Left ventricle myocardium inferior (tissue), 1 donor: ENCODE data around the gene CNTN4. TPM values are rescaled to one million over a fixed set of nuclear protein-coding genes. Genes with fewer than 3 reads are reported as not detected.

Source experiments
- DNase-seq: peaks from one replicate; pipeline ENCODE4 v3.0.0-alpha.2; 2020
- H3K27ac ChIP-seq: fragments of 200-600 bp; replicated peaks from 2 replicates; pipeline ENCODE4 v1.8.0; 2021
- H3K27me3 ChIP-seq: fragments of 200-600 bp; 2 replicates; pipeline ENCODE4 v1.8.0; 2021; ENCODE audit warnings: low read depth
- H3K36me3 ChIP-seq: fragments of 200-600 bp; 2 replicates; pipeline ENCODE4 v1.8.0; 2021
- H3K4me1 ChIP-seq: fragments of 200-600 bp; 2 replicates; pipeline ENCODE4 v1.8.0; 2021
- H3K4me3 ChIP-seq: fragments of 200-600 bp; 2 replicates; pipeline ENCODE4 v1.8.0; 2021; ENCODE audit warnings: mild to moderate bottlenecking, moderate library complexity
- H3K9me3 ChIP-seq: fragments of 200-600 bp; replicated peaks from 2 replicates; pipeline ENCODE4 v1.8.0; 2021
- intact Hi-C: fragments of 100-400 bp; cut with micrococcal nuclease; formaldehyde crosslinking; loops from one replicate; pipeline ENCODE4 v1.11.0; 2022
- total RNA-seq: library from RNA; stranded (reverse); fragmentation: NEBNext Ultra II Directional; extraction: Animal tissue kit (Norgen Biotek cat#: 25700); gene quantifications from one replicate; pipeline ENCODE4 v1.2.1, GENCODE V29; 2021
- TF ChIP-seq, protein P1 (sequence below): fragments of 200-600 bp; IDR thresholded peaks from 2 replicates; pipeline ENCODE4 v1.8.0; 2021; ENCODE audit warnings: antibody characterized with exemption, mild to moderate bottlenecking, borderline replicate concordance
- donor health status: DM: no; HTN: yes; CAD: no; lungs with severe emphysema.

The CNTN4 gene
- total RNA-seq, 1 donor from 2014 or later = 1.2 TPM

DNA sequence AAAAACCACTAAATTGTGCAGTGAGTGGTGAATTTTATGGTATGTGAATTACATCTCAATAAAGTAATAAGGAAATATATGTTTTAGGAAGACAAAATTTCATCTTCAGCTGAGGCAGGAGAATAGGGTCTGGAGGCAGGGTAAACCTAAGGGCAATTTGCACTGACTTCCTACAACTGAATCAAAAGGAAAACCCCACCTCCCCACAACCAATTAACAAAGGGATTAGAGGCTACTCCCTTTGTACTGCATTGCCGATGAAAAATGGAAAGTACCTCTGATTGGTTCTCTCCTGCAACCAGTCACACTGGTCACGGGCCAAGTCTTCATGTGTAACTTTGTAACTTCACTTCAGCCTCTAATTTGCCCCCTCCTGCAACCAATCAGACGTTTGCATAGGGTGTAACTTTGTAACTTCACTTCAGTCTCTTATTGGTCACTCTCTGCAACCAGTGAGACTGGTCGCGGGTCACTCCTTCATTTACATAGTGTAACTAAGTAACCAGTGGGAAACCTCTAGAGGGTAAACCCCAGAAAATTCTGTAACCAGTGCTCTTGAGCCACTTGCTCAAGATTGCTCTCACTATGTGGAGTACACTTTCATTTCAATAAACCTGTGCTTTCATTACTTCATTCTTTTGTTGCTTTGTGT is 244.5 kb downstream of the CNTN4 start:
- no peak for DNase-seq
- Histone ChIP-seq H3K27me3 (no peaks in the 10 kb centered on the region), H3K36me3 (no peaks in the 10 kb centered on the region), H3K27ac (no peak overlapping the region), H3K9me3 (no peaks in the 10 kb centered on the region), H3K4me1 (no peaks in the 10 kb centered on the region), H3K4me3 (no peak overlapping the region)
- TF ChIP-seq, protein P1, sequence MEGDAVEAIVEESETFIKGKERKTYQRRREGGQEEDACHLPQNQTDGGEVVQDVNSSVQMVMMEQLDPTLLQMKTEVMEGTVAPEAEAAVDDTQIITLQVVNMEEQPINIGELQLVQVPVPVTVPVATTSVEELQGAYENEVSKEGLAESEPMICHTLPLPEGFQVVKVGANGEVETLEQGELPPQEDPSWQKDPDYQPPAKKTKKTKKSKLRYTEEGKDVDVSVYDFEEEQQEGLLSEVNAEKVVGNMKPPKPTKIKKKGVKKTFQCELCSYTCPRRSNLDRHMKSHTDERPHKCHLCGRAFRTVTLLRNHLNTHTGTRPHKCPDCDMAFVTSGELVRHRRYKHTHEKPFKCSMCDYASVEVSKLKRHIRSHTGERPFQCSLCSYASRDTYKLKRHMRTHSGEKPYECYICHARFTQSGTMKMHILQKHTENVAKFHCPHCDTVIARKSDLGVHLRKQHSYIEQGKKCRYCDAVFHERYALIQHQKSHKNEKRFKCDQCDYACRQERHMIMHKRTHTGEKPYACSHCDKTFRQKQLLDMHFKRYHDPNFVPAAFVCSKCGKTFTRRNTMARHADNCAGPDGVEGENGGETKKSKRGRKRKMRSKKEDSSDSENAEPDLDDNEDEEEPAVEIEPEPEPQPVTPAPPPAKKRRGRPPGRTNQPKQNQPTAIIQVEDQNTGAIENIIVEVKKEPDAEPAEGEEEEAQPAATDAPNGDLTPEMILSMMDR = no peak
- intact Hi-C loops = no loop called here

DNA sequence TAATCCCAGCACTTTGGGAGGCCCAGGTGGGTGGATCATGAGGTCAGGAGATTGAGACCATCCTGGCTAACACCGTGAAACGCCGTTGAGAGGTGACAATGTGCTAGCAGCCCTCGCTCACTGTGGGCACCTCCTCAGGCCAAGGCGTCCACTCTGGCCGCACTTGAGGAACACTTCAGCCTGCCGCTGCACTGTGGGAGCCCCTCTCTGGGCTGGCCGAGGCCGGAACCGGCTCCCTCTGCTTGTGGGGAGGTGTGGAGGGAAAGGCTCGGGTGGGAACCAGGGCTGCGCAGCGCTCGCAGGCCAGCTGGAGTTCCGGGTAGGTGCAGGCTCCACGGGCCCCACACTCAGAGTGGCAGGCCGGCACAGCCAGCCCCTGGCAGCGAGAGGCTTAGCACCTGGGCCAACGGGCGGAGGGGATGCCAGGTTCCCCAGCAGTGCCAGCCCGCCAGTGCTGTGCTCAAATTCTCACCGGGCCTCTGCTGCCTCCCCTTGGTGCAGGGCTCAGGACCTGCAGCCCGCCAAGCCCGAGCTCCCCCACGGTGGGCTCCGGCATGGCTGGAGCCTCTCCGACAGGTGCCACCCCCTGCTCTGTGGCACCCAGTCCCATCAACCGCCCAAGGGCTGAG is 253.6 kb downstream of the CNTN4 start:
- Histone ChIP-seq H3K27me3 (no peaks in the 10 kb centered on the region), H3K9me3 (peaks cover 11% of the 10 kb centered on the region), H3K27ac (no peak overlapping the region), H3K36me3 (no peaks in the 10 kb centered on the region), H3K4me1 (peaks cover 27% of the 10 kb centered on the region), H3K4me3 (no peak overlapping the region)
- intact Hi-C loops = no loop called here
- TF ChIP-seq, protein P1 = no peak
- DNase-seq = no peak

DNA sequence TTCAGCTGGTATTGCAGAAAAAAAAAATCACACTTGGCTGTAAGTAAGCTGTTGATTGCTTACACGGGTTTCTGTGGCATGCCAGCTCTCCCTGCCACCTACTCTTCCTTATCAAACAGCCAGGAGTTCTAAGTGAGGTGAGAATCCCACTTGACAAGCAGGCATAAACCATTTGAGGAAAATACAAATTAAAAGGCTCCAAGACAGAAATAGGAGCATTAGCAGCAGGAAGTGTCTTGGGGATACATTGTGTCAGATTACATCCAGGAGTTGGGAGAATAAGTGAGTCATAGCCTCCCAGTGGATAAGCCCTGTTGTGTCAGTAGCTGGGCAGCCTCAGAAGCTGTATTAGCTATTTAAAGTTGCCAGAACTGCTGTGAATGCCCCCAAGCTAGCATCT is 256.0 kb downstream of the CNTN4 start:
- TF ChIP-seq, protein P1 = peak; percentile 12
- Histone ChIP-seq H3K4me3 (no peak overlapping the region), H3K9me3 (peaks cover 11% of the 10 kb centered on the region), H3K4me1 (peaks cover 27% of the 10 kb centered on the region), H3K36me3 (no peaks in the 10 kb centered on the region), H3K27ac (no peak overlapping the region), H3K27me3 (no peaks in the 10 kb centered on the region)
- intact Hi-C loops = no loop called here
- DNase-seq = no peak

GRCh38 chr3:2356298-2356950 is 257.8 kb downstream of the CNTN4 start:
- H3K27me3 ChIP-seq = no peaks in the 10 kb centered on the region
- no peak overlapping the region for H3K27ac ChIP-seq
- H3K4me1 ChIP-seq = peaks cover 27% of the 10 kb centered on the region
- TF ChIP-seq, protein P1 = no peak
- DNase-seq = no peak
- H3K4me3 ChIP-seq = no peak overlapping the region
- intact Hi-C loops = no loop called here
- peaks cover 11% of the 10 kb centered on the region for H3K9me3 ChIP-seq
- no peaks in the 10 kb centered on the region for H3K36me3 ChIP-seq

DNA sequence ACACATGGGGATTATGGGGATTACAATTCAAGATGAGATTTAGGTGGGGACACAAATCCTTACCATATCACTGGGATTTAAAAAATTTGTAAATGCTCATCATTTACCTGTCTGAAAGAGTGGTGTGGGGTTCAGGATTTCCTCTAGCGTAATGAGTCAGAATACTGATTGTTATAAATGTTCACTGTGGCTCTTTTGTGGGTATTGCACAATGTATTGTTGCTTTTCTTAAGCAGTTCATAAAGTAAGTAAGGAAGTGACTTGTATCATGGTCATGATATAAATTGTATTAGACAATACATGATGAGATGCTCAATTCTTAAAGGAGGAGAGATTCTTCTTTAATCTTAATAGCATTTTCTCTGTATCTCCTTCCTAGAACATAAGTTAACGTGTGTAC is 262.1 kb downstream of the CNTN4 start:
- no peak overlapping the region for H3K27ac ChIP-seq
- no peaks in the 10 kb centered on the region for H3K27me3 ChIP-seq
- DNase-seq = no peak
- peaks cover 10% of the 10 kb centered on the region for H3K4me1 ChIP-seq
- H3K36me3 ChIP-seq = no peaks in the 10 kb centered on the region
- intact Hi-C loops = no loop called here
- TF ChIP-seq, protein P1 = no peak
- H3K4me3 ChIP-seq = no peak overlapping the region
- H3K9me3 ChIP-seq = no peaks in the 10 kb centered on the region
